ENCODE data around the gene CERS3.

Gene CERS3

GRCh38 chr15:100400996-100401395 lies 127.8 kb downstream of the CERS3 start:
- Histone ChIP-seq H3K9me3 (ENCODE audit: severe bottlenecking) (no peaks in the 10 kb centered on the region), H3K27ac (ENCODE audit: poor library complexity, severe bottlenecking) (no peak overlapping the region), H3K27me3 (ENCODE audit: insufficient read depth, poor library complexity, severe bottlenecking) (peaks cover 18% of the 10 kb centered on the region), H3K4me1 (ENCODE audit: insufficient read depth, poor library complexity, severe bottlenecking) (no peaks in the 10 kb centered on the region), H3K36me3 (ENCODE audit: low read depth) (no peaks in the 10 kb centered on the region), H3K4me3 (ENCODE audit: severe bottlenecking) (no peak overlapping the region)
- no peak for TF ChIP-seq CTCF (IDR thresholded peaks at IDR 0.05; ENCODE audit: poor library complexity, severe bottlenecking)
- no peak for ATAC-seq (ENCODE audit: low read depth)
- no peak for DNase-seq (ENCODE audit: low spot score)

GRCh38 chr15:100394736-100395440 lies 133.9 kb downstream of the CERS3 start:
- no peak overlapping the region for H3K27ac ChIP-seq (ENCODE audit: poor library complexity, severe bottlenecking)
- no peaks in the 10 kb centered on the region for H3K9me3 ChIP-seq (ENCODE audit: severe bottlenecking)
- DNase-seq (ENCODE audit: low spot score) = no peak
- no peak for ATAC-seq (ENCODE audit: low read depth)
- no peak overlapping the region for H3K4me3 ChIP-seq (ENCODE audit: severe bottlenecking)
- H3K27me3 ChIP-seq (ENCODE audit: insufficient read depth, poor library complexity, severe bottlenecking) = peaks cover 9% of the 10 kb centered on the region
- H3K36me3 ChIP-seq (ENCODE audit: low read depth) = no peaks in the 10 kb centered on the region
- TF ChIP-seq CTCF (IDR thresholded peaks at IDR 0.05; ENCODE audit: poor library complexity, severe bottlenecking) = no peak
- no peaks in the 10 kb centered on the region for H3K4me1 ChIP-seq (ENCODE audit: insufficient read depth, poor library complexity, severe bottlenecking)

- H3K4me1 ChIP-seq (ENCODE audit: insufficient read depth, poor library complexity, severe bottlenecking) = no peaks in the 10 kb centered on the region
- no peak overlapping the region for H3K27ac ChIP-seq (ENCODE audit: poor library complexity, severe bottlenecking)
- DNase-seq (ENCODE audit: low spot score) (no peak), ATAC-seq (ENCODE audit: low read depth) (no peak)
- H3K9me3 ChIP-seq (ENCODE audit: severe bottlenecking) = no peaks in the 10 kb centered on the region
- TF ChIP-seq CTCF (IDR thresholded peaks at IDR 0.05; ENCODE audit: poor library complexity, severe bottlenecking) = no peak
- no peaks in the 10 kb centered on the region for H3K36me3 ChIP-seq (ENCODE audit: low read depth)
- H3K4me3 ChIP-seq (ENCODE audit: severe bottlenecking) = no peak overlapping the region
- peaks cover 2% of the 10 kb centered on the region for H3K27me3 ChIP-seq (ENCODE audit: insufficient read depth, poor library complexity, severe bottlenecking)
Measured at GRCh38 chr15:100393008-100393407, 135.7 kb downstream of the CERS3 start.

GRCh38 chr15:100385300-100386050 lies 143.3 kb downstream of the CERS3 start:
- no peak for ATAC-seq (ENCODE audit: low read depth)

More at GRCh38 chr15:100385300-100386050, 143.3 kb downstream of the CERS3 start:
- no peaks in the 10 kb centered on the region for H3K27me3 ChIP-seq (ENCODE audit: insufficient read depth, poor library complexity, severe bottlenecking)
- no peak overlapping the region for H3K4me3 ChIP-seq (ENCODE audit: severe bottlenecking)
- DNase-seq (ENCODE audit: low spot score) = no peak
- no peaks in the 10 kb centered on the region for H3K36me3 ChIP-seq (ENCODE audit: low read depth)
- H3K4me1 ChIP-seq (ENCODE audit: insufficient read depth, poor library complexity, severe bottlenecking) = no peaks in the 10 kb centered on the region
- no peak overlapping the region for H3K27ac ChIP-seq (ENCODE audit: poor library complexity, severe bottlenecking)
- H3K9me3 ChIP-seq (ENCODE audit: severe bottlenecking) = peaks cover 6% of the 10 kb centered on the region
- TF ChIP-seq CTCF (IDR thresholded peaks at IDR 0.05; ENCODE audit: poor library complexity, severe bottlenecking) = no peak

Measured in RWPE2 (cell line).